ENCODE measurements around the gene KIRREL1.

DNA sequence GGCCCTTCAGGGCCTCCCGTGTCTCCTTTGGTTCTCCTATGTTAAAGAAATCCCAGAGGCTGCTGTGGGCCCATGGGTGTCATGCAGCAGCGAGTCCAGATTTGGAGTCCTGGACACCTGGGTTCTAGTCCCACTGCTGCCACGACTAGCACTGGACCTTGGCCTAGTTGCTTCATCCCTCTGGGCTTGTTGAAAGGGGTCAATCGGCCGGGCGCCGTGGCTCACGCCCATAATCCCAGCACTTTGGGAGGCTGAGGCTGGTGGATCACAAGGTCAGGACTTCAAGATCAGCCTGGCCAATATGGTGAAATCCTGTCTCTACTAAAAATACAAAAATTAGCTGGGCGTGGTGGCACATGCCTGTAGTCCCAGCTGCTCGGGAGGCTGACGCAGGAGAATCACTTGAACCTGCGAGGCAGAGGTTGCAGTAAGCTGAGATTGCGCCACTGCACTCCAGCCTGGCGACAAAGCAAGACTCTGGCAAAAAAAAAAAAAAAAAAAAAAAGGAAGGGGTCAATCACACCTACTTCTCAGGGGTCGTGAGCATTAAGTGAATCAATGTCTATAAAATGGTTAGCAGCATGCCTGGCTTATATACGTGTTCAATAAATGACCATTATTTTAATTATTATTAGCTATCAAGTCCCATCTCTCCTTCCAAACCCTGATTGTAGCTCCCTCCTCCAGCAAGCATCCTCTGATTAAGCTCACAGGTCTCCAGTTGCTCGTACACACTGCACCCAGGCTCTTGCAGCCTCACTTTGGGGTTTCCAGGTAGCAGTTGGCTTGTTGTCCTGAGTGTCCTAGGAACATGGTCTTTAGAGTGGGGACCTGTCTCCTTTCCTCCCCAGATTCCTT, 43.8 kb downstream of the KIRREL1 start:
- no peak for TF ChIP-seq CTCF (IDR thresholded peaks at IDR 0.05; ENCODE audit: low read length)
- no peak for TF ChIP-seq EZH2 (IDR thresholded peaks at IDR 0.05; ENCODE audit: borderline replicate concordance, low read length)
